Measurements from ENCODE around the gene PIP4K2C. TPM values are rescaled to one million over a fixed set of nuclear protein-coding genes. Genes with fewer than 3 reads are reported as not detected.

The PIP4K2C gene
- polyA plus RNA-seq, 4 donors: 41.6 to 47.4 (median 45.1) TPM

DNA sequence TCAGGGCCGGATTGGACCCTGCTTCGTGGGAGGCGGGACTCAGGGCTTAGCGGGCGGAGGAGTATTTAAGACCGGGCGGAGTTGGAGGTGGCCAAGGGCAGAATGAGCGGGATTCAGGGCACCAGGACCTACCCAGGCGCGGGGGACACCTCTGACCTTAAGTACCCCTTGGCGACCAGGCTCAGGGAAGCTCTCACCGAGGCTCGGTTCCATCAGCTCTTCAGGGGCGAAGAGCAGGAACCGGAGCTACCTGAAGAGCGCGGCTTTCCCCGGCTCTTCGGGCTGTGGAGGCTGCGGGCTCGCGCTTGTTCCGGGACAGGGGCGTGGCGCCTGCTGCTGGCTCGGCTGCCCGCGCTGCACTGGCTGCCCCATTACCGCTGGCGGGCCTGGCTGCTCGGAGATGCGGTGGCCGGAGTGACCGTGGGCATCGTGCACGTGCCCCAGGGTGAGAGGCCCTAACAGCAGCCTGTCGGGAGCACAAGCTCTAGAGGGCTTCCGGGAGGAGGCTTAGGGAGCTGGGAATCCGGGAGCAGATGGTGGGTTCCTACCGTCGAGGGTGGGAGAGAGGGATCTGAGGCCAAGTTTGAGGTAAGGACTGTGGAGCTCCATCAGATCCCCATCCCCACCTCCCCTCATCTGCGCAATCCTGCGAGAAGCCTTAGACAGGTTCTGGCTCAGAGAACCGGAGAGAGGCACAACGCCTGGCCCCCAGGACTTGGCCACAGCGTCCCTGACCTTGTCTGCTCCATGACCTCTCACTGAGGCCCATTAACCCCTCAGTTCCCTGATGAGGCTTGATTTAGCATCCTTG, 28.6 kb downstream of the PIP4K2C start:
- no peak for DNase-seq (ENCODE audit: low read depth in 4 of 4, low spot score in 3 of 4)

DNA sequence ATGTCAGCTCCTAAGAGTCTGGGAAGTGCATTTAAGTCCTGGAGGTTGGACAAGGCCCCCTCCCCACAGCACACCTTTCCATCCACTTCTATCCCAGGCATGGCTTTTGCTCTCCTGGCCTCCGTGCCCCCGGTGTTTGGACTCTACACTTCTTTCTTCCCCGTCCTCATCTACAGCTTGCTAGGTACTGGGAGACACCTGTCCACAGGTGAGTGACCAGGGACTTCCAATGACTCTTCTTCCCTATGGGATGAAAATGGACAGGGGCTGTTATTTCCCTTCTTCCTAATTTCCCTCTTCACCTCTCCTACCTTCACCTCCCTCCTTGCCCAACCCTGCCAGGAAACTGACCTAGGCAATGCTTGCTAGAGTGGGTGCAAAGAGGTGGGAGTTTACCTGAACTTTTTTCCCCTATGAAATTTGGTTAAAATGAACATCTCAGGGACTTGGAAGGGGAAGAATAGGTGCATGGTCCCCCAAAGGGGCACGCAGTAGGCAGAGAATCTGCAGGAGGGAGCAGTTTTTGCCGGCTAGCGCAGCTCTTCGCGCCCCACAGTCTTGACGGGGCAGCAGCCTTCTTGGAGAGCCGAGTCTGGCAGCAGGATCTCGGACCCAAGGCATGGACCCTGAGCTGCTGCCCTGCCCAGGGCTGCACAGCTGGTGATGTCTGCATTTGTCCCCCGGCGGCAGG, 29.4 kb downstream of the PIP4K2C start:
- DNase-seq (ENCODE audit: low read depth in 4 of 4, low spot score in 3 of 4): no peak

DNA sequence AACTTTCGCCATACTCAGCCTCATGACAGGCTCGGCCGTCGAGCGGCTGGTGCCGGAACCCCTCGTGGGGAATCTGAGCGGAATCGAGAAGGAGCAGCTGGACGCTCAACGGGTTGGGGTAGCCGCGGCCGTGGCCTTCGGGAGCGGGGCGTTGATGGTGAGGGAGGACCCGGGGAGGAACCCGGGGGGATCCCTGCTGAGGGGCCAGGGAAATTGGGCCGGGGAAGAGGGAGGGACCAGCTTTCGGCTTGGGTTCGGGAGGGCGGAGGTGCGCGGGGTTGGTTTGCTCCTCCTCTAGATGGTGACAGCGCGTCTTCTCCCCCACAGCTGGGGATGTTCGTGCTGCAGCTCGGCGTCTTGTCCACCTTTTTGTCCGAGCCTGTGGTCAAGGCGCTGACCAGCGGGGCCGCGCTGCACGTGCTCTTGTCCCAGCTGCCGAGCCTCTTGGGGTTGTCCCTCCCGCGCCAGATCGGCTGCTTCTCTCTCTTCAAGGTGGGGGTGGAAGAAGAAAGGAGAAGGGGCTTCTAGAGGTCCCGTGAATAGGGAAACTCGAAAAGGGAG, 30.0 kb downstream of the PIP4K2C start:
- DNase-seq (ENCODE audit: low read depth in 4 of 4, low spot score in 3 of 4): no peak

- DNase-seq (ENCODE audit: low read depth in 4 of 4, low spot score in 3 of 4): no peak
Observed at GRCh38 chr12:57621497-57622292, 30.7 kb downstream of the PIP4K2C start.

DNA sequence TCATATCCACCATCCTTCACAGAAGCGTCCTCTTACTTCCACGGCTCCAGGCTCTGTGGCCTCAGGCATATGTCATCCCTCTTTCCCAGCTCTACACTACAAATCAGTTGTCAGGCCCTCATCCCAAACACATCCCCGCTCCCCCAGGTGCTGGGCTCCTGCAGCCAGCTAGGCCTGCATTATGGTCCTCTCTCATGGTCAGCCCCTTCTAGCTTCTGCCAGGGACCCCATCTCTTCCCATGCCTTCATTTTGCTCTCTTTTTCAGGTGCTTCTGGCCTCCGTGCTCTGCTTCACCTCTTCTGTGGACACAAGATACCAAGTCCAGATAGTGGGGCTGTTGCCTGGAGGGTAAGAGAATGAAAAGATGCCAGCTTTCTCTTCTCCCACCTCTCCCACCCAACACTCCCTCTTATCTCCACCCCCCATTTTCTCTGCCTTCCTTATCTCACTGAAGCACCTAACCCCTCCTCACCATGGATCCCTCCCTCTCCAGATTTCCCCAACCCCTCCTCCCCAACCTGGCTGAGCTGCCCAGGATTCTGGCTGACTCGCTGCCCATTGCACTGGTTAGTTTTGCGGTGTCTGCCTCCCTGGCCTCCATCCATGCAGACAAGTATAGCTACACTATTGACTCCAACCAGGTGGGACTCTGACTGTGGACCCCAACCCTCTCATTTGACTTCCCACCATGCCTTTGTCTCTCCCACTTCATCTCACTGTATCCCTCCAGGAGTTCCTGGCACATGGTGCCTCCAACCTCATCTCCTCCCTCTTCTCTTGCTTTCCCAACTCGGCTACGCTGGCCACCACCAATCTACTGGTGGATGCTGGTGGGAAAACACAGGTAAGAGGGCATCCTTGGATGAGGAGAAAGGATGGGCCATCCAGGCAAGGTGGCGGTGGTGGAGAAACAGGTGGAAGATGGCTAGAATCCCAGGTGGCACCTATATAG, 31.6 kb downstream of the PIP4K2C start:
- no peak for DNase-seq (ENCODE audit: low read depth in 4 of 4, low spot score in 3 of 4)

- no peak for DNase-seq (ENCODE audit: low read depth in 4 of 4, low spot score in 3 of 4)
Observed at GRCh38 chr12:57623385-57623784, 32.4 kb downstream of the PIP4K2C start.

DNA sequence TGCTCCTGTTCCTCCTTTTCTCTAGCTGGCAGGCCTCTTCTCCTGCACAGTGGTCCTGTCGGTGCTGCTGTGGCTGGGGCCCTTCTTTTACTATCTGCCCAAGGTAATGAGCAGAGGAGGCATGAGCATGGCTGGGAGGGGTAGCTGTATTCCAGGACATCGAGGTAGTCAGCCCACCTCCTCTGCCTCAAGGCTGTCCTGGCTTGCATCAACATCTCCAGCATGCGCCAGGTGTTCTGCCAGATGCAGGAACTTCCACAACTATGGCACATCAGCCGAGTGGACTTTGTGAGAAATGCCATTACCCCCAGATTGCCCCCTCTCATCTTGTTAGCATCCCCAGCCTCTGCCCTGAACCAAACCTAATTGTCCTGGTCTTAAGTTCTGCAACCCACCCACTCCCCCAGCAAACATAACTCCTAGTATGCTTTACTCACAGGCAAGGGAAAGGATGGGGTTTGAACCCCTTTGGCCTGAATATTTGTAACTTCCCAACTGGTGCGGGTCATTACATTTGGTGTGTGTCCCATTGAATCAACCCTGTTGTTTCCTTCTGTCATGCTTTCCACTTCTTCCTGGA, 32.9 kb downstream of the PIP4K2C start:
- DNase-seq (ENCODE audit: low read depth in 4 of 4, low spot score in 3 of 4): no peak

DNA sequence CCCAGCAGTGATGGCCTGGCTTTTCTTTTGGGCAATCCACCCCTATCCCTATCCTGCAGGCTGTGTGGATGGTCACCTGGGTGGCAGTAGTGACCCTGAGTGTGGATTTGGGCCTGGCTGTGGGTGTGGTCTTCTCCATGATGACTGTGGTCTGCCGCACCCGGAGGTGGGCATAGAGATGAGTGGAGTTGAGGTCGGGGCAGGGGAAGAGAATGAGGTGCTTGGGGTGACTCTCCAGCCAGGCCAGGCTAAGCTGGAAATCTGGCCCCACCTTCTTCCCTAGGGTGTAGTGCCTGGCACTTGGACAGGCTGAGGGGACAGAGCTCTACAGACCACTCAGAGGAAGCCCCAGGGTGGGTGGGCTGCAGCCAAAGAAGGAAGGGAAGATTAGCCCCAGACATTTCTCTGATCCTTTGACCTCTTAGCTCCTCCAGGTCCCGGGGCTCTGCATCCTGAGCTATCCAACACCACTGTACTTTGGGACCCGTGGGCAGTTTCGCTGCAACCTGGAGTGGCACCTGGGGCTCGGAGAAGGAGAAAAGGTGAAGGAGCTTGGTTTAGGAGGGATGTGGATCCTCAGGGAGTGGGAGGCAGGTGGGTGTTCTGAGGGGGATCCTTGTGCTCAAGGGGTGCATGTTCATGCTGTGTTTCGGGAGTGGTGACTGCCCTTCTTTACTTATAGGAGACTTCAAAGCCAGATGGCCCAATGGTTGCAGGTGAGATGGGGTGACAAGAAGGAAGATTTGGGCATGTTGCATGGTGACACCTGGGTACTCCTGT, 33.6 kb downstream of the PIP4K2C start:
- DNase-seq (ENCODE audit: low read depth in 4 of 4, low spot score in 3 of 4): no peak

GRCh38 chr12:57625261-57626032, 34.5 kb downstream of the PIP4K2C start:
- DNase-seq (ENCODE audit: low read depth in 4 of 4, low spot score in 3 of 4): no peak

DNA sequence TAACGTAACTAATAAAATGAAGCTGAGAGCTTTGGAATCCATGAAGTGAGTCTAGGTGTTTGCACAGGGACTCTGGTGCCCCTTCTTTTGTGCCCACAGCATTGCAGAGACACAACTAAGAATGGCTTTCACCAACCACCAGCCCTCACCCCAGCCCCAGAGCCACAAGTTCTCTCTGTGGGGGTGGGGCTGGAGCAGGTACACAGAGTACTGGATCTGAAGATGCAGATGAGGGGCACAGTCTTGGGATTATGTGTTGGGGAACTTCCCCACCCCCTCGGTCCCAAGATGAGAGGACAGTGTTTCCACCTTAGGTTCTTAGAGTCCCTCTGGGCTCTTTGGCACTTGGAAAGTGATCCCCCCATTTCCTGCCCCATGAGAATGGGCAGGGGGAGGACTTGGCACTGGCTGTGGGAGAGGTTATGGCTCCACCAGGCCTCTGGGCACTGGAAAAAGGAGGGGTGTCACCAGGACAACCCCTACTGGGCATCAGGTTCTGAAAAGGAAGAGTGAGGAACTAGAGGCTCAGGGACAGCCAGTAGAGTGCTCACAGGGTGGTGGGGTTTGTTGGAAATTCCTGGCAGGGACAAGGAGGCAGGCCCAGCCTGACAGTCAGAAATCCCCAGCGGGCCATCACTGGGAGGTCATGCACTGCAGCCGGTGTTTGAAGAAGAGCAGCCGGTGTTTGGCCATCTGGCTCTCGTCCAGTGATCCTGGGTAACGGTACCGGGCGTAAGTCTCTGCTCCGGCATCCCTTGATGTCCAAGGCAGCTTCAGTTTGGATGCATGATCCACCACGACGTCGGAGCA, 35.3 kb downstream of the PIP4K2C start:
- no peak for DNase-seq (ENCODE audit: low read depth in 4 of 4, low spot score in 3 of 4)

- DNase-seq (ENCODE audit: low read depth in 4 of 4, low spot score in 3 of 4): no peak
Observed at GRCh38 chr12:57626921-57627445, 36.0 kb downstream of the PIP4K2C start.

DNA sequence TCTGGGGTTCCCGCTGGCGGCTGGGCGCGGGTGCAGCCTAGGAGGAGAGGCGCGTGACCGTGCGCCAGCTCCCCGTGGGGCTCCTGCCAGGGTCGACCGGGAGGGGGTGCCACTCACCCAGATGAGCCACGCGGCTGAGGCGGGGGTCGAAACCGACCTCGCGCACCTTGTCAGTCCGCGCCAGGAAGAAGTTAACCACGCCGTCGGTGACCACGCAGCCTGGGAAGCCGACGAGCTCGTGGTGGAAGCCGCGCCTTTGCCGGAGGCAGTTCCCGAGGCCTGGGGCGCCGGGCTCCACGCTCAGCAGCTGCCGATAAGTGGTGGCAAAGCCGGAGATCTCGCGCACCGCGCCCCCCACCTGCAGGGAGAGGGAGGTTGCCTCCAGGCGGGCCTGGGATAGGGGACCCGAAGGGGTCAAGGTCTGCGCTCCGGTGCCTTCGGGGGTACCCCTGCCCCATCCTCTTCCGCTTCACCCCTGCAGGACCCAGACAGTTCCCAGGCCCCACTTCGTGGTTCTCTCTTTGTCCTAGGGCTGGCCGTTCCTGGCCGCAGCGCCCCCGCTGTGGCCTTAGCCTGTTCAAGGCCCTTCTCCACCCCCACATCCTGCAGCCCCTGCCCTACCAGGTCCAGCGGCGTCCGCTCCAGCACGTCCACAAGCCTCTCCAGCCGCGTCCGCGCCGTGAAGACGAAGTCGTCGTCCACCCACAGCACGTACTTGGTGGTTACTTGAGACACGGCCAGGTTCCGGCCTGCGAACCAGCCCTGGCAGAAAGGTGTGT, 36.7 kb downstream of the PIP4K2C start:
- DNase-seq (ENCODE audit: low read depth in 4 of 4, low spot score in 3 of 4): no peak

- DNase-seq (ENCODE audit: low read depth in 4 of 4, low spot score in 3 of 4): no peak
Observed at GRCh38 chr12:57628280-57629191, 37.5 kb downstream of the PIP4K2C start.

DNA sequence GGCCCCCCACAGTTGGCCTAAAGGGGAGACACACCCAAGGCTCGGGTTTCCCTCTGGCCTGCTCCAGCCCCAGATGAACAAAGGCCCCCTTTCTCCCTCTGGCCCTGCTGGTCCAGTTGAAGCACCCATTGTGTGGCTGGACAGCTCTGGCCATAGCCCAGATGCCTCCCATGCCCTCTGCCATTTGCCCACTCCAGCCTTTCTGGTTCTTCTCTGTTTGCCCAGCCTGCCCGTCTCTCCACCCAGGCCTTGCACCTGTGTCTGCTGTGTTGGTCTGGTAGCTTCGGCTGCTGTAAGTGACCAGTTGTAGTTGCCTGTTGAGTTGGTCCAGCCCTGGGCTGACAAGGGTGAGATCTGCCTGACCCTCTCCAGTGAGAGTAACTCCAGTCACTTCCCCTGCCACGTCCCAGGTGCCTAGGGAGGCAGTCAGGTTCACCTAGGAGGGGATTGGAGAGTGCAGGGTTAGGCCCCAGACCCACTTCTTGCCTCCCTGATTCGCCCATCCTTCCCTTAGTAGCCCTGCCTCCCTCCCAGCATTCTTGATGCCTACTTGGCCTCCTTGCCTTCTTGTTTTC, 39.0 kb downstream of the PIP4K2C start:
- DNase-seq (ENCODE audit: low read depth in 4 of 4, low spot score in 3 of 4): no peak

All from right renal pelvis (tissue), 4 donors.